Limb (tissue), 2 donors: ENCODE data around the gene UBE2H.
A peak's percentile ranks its signal among the peaks of the same experiment; 100 is the strongest.

ENCODE experiments used
- DNase-seq, 2 donors: peaks; one replicate each; pipeline ENCODE4 v3.0.0-alpha.2; 2016; ENCODE audit errors: extremely low spot score in 2 of 2

UBE2H gene

DNA sequence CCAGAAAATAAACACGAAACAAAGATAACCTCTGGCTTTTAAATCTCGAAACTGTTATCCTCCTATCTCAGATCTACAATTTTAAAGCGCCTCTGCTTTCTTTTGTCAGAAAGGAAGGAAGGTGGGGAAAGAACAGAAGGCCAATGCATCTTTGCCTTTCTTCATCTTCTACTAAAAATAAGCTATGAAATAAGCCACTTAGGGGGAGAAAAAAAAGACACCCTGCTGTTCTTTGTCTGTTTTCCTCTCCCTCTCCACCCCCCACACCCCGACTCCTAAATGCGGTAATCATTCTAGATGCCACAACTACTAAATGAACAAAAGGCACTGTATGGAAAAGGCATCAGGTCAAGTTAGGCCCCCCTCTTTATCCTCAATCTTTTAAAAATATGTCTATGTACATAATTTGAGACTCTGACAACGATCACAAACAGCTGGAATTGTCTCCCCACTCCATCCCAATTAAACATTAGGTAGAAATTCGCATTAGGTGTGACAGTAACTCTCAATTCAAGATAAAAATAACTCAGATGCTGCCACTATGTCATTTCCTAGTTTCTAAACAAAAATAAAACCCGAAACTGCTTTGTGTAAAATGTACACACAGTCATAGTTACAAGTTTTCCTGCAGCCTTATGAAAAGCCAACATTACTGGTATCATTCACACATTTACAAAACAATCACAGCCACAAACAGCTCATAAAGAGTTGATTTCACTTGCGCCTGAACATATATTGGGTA lies 2.4 kb downstream of the UBE2H start:
- DNase-seq: no peak

DNA sequence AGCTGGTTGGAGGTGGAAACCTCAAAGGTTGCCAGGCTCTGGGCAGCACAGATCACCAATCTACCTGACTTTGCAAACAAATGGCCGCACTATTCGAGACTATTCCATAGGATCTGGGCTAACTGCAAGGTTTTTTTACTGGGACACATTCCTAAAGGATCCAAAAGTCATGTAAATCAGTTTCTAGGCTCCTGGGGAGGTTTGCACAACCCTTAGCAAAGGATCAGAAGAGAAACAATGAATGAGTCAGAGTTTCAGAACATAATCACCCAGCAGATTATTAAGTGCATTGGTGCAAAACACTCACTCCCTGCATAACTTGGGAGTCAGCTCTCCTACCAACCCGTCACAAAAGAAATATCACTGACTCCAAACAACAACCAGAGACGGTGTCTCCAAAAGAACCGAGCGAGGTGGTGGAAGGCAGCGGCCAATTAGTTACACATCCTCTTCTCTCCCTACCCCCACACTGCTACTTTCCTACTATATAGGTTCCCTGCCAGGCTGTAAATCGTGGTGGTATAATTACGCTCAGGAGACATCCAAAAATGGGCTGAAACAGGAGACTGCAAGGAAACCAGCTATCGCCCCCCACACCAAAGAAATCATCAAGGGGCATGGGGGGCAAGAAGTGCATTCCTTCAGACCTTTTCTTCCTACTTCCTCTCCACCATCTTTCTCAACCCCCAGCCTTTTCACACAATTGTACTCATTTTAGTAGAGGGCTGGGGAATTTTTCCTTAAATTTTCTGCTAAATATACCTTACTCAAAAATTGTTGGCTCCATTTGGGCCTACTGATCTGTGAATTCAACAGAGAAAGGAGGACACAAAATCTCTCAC lies 3.2 kb downstream of the UBE2H start:
- peak; percentile 29 to 45 for DNase-seq

DNA sequence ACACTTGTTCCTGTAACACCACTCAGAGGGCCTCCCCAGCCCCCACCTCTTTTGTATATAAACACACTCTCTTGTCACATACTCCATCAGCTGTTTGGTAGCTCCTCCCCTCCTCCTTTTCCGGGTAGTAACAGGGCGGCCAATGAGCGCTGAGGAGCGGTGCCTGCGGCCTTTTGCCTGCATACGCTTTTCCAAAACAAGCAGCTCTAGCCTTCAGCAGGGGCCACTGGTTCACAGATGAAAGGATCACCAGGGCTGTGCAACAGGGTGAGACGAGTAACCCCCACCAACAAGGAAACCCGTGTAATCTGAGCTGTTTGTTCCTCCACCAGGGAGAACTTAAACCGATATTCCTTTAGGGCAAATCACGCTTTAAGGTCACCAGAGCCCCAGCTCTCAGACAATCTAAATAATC lies 3.9 kb downstream of the UBE2H start:
- peak; percentile 88 to 90 for DNase-seq

DNA sequence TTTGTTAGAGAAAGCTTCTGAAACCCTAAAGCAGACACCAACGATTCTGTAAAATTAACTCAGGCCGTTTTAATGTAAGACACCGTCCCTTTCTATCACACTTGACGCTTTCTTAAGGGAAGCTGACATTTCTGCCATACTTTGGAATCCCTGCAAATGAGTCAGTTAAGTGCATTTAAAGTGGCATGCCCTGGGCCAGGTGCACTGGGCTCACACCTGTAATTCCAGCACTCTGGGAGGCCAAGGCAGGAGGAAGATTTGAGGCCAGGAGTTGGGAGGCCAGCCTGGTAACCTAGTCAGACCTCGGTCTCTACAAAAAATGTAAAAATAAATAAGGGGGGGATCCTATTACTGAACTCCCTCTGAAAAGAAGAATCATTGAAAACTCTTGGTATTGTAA lies 4.4 kb downstream of the UBE2H start:
- DNase-seq: no peak

DNA sequence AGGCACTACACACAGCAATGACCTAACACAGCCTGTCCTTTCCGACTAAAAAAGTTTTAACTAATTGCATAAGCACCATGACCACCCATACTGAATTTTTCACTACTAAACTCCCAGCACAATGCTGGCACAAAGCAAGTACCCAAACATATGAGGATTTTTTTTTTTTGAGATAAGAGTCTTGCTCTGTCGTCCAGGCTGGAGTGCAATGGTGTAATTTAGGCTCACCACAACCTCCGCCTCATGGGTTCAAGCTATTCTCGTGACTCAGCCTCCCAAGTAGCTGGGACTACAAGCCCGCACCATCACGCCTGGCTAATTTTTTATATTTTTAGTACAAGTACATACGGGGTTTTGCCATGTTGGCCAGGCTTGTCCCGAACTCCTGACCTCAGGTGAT lies 5.1 kb downstream of the UBE2H start:
- DNase-seq: no peak

DNA sequence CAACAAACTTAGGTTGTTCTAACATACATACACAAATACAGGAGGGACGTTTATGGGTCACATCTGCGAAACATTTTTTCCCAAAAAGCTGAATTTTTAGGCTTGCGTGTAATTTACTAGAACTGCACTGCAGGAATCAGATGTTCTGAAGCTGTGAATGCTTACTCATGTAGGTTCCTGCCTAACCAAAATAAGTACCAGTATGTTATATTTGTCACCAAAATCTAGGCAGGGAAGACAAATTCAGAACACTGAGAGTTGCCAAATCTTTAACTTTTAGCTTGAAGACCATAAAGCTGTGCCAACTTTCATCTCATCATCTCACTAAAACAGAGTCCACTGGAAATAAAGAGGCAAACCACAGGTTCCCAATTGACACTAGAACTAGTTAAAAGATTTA lies 5.7 kb downstream of the UBE2H start:
- DNase-seq: no peak

DNA sequence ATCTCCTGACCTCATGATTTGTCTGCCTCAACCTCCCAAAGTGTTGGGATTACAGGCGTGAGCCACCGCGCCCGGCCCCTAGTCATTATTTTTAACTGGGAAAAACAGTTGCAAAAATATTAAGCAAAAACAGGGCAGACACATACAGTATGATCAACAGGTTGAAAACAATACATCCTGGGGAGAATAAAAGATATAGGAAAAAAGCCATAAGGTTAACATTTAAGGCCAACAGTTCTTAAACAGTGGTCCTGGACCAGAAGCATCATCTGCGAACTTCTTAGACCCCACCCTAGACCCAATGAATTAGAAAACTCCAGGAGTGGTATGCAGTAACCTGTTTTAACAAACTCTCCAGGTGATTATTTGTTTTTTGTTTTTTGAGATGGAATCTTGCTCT lies 6.5 kb downstream of the UBE2H start:
- no peak for DNase-seq

DNA sequence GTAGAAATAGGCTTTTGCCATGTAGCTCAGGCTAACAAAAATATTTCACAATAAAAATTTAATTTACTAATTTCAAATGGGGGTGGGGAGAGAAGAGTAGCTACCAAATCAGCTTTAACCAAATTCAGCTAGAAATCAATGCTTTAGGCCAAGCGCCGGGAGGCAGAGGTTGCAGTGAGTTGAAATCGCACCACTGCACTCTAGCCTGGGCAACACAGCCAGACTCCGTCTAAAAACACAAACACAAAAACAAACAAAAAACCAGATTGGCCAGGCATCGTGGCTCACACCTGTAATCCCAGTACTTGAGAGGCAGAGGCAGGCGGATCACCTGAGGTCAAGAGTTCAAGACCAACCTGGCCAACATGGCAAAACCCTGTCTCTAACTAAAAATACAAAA lies 9.4 kb downstream of the UBE2H start:
- no peak for DNase-seq

DNA sequence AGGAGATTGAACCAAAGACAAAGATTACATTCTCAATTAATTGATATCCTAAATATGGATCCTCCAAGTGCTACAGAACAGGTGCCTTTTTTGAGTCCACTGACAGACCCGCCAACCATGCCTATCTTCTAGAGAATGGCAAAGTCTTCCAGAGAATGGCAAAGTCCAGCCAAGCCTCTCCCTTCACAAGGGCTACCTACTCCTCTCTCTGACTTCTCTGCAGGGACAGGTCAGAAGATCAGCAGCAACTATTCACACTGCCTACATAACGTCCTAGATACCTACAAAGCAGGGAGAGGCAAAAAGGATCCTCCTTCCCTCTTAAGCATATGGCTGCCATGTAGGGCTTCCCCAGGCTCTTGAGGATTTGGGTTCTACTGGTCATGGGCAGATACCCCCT lies 12.4 kb downstream of the UBE2H start:
- no peak for DNase-seq

DNA sequence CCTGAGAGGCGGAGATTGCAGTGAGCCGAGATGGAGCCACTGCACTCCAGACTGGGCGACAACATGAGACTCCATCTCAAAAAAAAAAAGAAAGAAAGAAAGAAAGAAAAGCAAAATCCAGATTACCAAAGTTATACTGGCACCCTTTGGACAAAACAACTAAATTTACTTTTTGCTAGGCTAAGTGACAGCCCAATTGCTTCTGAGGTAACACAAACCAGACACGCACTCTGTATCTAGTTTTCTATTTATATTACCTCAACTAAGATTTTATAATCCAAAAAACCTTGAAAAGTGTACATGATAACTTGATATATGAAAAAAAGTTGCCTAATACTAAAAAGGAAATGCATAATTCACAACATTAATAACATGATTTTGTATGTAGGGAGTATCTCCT lies 12.9 kb downstream of the UBE2H start:
- no peak for DNase-seq

DNA sequence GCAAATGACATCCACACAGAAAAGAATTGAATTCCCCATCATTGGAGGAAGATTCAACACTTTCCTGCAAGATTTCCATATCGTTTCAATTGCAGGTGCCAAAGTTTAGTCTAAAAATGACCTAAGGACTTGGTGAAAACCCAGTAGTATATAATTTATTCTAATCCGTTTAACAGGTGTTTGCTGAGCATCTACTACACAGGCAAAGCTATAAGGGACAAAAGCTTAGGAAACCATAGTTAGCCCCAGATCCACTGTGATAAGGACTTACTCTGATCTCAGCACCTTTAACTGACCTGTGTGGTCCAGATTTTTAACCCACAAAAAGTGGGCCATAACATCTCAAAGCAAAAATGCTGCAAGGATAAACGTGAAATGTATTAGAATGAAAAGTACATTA lies 19.1 kb downstream of the UBE2H start:
- DNase-seq: no peak

DNA sequence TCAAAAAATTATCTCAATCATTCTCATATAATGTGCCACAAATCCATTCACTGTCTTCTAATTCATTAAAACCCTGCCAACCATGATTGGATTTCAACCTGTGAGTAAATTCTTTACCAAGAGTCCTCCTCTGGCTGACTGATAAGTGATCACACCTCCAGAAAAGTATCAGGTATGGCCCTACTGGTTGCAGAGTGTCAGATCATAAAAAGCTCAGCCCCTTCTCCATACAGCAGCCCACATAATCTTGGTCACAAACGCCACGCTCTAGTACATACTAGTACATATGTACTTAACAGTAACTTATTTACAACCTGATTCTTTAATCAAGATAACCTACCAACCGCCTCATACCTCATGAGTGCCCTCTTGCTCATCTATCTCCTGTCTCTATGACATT lies 26.1 kb downstream of the UBE2H start:
- DNase-seq: no peak

DNA sequence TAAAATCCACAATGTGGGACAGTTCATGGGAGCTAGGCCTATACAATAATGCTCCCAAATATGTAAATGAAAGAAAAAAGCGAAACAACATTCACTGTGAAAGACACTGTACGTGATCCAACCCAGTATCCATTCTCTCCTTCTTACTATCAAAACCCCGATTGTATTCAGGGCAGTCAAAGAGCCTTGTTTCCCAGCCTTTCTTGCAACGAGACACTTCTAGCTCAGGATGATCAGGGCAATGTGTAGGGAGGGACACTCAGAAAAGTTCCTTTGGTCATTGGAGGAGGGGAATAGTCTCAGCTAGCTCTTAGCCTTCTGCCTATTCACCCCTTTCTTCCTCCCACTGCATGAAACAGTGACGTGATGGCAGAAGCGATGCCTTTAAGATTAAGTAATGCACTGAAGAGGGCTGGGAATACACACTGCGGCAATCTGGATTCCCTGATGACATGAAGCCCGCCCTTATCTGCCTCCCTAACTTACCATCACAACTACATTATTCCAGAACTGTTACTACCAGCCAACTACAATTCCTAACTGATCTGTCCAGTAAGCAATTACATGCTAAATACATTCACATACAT lies 27.3 kb downstream of the UBE2H start:
- DNase-seq: no peak

DNA sequence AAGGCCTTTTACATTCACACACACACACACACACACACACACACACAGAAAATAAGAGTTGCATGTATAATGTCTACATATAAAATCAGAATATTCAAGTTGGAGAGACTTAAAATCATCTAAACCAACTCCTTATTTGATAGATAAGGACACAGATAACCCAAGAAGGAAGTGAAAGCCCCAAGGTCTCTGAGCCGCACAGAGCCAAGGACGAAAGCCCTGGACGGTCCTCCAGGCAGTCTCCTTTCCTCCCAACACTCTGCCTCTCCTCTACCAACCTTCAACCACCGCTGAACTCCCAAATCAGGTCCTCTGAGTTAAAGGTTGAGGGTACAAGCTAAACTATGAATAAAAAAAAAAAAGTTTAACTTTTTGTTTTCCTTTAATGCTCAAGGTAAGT lies 28.2 kb downstream of the UBE2H start:
- no peak for DNase-seq

DNA sequence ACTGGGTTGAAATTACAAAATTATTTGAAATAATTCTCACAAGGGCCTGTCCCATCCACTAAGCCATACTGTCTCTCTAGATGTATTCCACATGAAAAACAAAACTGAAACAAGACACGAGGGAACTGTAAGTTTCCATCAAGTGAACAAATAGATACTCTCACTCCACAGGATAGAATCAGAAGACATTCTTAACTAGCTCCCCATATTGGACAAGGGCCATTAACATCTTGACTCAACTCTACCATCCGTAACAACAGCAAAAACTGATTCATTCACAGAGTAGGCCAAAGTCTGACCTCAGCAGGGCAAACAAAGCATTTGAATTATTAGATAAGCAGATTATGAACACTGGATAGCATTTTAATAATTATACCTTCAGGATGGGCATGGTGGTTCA lies 29.1 kb downstream of the UBE2H start:
- no peak for DNase-seq

DNA sequence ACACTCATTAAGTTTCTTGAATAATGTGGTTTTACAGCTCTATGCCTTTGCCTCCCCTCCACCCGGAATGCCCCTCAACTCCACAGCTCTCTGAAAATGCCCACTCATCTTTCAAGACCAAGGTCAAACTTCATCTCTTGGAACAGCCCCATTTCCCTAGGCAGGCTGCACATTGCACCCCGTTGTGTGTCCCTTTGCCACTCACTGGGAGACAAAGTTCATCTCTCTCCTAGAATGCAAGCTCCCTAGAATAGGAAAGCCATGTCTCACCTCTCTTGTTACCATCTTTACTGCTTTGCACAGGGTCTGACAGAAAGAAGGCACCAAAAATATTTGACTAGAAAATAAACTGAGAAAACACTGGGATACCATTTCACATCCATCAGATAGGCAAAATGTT lies 33.3 kb downstream of the UBE2H start:
- DNase-seq: no peak

DNA sequence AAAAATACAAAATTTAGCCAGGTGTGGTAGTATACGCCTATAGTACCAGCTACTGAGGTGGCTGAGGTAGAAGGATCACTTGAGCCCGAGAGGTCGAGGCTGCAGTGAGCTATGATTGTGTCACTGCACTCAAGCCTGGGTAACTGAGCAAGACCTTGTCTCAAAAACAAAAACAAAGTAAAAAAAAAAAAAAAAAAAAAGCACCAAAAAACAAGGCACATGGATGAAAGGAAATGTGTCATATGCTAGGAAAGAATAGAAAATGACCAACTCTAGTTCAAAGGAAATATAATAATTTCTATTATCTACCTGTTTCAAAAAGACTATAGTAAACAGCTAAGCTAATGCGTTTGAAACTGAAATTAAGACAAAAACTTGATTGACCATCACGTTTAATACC lies 33.8 kb downstream of the UBE2H start:
- DNase-seq: no peak

DNA sequence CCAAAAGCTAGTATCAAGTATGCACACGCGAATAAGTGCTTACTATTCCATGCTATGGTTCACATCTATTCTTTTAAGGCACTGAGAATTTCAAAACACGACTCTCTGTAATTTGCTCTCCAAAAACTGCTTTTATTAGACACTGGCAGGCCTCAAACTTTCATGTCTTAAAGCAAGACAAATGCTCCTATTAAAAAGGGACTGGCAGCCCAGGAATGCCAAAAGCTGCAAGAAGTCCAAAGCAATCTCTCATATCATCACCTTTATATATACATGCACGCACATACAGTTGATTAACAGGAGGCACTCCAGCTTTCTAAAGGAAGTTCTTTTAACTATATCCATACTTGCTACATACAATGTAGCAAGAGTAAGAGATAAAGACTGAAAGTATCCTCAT lies 34.8 kb downstream of the UBE2H start:
- no peak for DNase-seq

DNA sequence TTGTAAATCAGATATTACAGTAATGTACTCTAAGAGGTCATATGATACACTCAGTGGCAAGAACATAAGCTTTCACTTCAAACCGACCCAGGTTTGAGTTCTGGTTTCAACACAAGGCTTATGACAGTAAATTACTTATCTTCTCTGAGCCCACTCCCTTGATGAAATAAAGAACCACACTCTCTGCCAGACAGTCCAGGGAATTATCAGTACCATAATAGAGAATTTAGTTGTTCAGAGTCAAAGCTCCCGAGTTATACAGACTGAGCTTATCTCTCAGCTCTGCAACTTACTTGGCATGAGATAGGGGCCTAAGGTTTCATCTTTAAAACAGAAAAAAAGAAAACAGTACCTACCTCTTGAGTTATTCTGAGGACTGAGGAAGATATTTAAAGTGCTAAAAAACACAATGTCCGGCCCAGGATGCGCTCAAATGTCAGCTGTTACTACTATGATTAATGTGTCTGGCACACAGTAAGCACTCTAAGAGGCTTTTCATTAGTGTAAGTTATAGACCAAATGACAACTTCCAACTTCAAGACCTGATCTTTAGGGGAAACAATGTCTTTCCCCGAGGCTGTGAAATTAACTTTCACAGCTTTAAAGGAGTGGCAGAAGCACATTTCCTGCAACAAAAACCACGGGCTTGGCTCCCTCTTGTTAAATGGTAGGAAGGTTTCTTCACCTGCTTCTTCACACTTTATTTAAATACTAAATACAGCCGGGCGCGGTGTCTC lies 38.1 kb downstream of the UBE2H start:
- no peak for DNase-seq

DNA sequence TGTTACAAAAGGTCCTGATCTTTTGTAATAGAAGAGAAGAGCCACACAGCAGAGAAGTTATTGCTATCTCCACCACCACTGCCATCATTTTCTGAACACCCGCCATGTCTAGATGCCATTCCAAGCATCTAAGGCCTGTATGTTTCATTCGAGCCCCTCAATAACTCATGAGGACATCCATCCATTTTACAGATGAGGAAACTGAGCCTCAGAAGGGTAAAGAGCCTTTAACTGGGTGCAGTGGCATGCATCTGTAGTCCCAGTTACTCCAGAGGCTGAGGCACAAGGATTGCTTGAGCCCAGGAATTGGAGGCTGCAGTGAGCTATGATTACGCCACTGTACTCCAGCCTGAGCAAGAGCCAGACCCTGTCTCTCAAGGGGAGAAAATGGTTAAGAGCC lies 39.3 kb downstream of the UBE2H start:
- DNase-seq: no peak

DNA sequence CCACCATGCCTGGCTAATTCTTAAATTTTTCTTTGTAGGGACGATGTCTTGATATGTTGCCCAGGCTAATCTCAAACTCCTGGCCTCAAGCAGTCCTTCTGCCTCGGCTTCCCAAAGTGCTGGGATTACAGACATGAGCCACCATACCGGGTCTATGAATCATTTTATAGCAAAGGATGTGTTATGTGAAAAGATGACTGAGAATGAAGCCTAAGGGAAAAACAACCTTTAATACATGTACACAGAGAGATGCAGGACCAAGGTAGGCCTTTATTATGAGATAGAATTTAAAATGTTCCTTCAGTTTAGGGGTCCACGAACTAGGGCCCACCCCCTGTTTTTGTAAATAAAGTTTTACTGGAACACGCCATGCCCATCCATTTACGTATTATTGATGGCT lies 41.0 kb downstream of the UBE2H start:
- no peak for DNase-seq

DNA sequence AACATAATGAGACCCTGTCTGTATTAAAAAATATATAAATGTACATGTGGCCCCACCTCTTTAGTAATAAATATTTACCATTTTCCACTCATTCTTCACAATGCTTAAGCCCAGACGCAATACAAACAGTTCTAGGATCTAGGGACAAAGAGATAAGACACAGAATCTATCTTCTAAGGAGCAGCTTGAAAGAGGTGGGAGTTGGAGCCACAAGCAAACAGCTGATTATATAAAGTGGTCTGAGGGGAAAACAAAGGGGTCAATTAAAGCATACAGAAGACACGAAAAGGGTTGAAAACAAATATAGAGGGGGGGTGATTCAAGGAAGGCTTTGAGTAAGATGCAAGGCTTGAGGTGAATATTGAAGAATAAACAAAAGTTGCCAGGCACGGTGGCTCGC lies 43.1 kb downstream of the UBE2H start:
- DNase-seq: no peak
